AG10803 (cell line): ENCODE data around the gene ZNF106.
A peak's percentile ranks its signal among the peaks of the same experiment; 100 is the strongest.

Experiments used
- DNase-seq: peaks from one replicate; pipeline ENCODE4 v3.0.0; 2010; ENCODE audit warnings: low read depth
- H3K4me3 ChIP-seq: 2 replicates; pipeline ENCODE4 v1.5.1; 2011; ENCODE audit warnings: mild to moderate bottlenecking, low read length, control low read depth
- TF ChIP-seq, protein P1 (sequence below): conservative IDR thresholded peaks from 2 replicates; pipeline ENCODE4 v1.5.1; 2011; ENCODE audit warnings: mild to moderate bottlenecking, low read length, control low read depth, inconsistent platforms

Gene ZNF106

GRCh38 chr15:42495361-42496212 is 4.6 kb upstream of the ZNF106 start, which contains the start of gene SNAP23:
SNAP23 (plus strand) TSS chr15:42495634; CDS start chr15:42511847, 16,213 bp downstream.
- peak; percentile 96 for DNase-seq
- peak within 1 kb of the TSS; percentile 96 for H3K4me3 ChIP-seq
- TF ChIP-seq, protein P1, sequence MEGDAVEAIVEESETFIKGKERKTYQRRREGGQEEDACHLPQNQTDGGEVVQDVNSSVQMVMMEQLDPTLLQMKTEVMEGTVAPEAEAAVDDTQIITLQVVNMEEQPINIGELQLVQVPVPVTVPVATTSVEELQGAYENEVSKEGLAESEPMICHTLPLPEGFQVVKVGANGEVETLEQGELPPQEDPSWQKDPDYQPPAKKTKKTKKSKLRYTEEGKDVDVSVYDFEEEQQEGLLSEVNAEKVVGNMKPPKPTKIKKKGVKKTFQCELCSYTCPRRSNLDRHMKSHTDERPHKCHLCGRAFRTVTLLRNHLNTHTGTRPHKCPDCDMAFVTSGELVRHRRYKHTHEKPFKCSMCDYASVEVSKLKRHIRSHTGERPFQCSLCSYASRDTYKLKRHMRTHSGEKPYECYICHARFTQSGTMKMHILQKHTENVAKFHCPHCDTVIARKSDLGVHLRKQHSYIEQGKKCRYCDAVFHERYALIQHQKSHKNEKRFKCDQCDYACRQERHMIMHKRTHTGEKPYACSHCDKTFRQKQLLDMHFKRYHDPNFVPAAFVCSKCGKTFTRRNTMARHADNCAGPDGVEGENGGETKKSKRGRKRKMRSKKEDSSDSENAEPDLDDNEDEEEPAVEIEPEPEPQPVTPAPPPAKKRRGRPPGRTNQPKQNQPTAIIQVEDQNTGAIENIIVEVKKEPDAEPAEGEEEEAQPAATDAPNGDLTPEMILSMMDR: no peak

- H3K4me3 ChIP-seq: peak overlapping the region; percentile 96
- DNase-seq: peak; percentile 76
- TF ChIP-seq, protein P1: no peak
Observed at GRCh38 chr15:42494998-42495360, 4.0 kb upstream of the ZNF106 start.

DNA sequence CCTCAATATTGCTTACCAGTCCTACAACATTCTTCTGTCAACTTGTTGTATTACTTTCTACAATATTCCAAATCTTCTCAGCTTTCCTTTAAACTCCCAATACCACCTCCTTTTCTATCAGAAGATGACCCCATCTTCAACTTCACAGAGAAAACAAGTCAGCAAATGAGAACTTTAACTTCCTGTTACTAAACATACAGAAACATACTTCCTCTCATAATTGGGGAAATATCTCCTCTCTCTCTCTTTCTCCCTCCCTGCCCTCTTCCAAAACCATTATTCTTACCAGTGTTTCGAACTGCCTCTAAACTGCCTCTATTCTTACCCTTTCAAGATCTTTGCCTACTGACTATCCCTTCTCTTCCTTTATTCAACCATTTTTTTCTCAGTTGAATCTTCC is 2.7 kb upstream of the ZNF106 start:
- no peak overlapping the region for H3K4me3 ChIP-seq
- DNase-seq: no peak
- TF ChIP-seq, protein P1: no peak

- DNase-seq: peak; percentile 72
- H3K4me3 ChIP-seq: peak overlapping the region; percentile 98
- TF ChIP-seq, protein P1: no peak
Observed at GRCh38 chr15:42491539-42492225, 741 bp upstream of the ZNF106 start.

DNA sequence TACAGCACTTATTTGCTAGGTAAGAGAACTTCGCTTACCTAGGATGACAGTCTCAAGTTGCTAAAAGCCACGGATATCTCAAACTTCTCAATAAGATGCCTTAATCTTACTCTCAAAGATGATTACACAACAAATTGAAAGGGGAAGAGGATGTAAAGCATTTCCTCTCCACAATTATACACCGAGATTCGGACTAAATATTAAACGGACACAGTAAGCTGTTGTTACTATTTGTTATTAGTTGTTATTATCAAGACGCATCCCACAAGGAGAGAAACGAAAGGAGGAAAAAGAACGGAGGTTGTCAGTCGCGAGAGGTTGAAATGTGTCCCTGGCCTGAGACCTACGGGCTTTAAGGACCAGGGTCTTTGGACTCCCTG is 660 bp downstream of the ZNF106 start:
- TF ChIP-seq, protein P1: no peak
- H3K4me3 ChIP-seq: peak overlapping the region; percentile 98
- DNase-seq: peak; percentile 4

DNA sequence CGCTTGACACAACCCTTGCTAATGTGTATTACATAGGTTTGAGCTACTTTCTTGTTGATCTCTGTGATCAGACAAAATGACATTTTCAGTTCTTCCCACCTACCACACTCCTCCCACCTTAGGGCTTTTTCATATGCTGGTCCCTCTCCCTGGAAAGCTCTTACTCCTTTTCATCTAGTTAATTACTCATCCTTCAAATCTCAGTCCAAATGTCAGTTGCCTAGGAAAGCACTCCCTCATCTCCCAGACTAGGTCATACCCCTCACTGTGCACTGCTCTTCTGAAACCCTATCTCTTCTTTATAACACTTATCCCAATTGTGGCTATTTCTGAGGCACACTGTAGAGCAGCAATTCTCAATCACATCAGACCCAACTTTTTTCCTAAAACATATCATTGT is 7.3 kb downstream of the ZNF106 start:
- TF ChIP-seq, protein P1: no peak
- H3K4me3 ChIP-seq: no peak overlapping the region
- no peak for DNase-seq

- no peak overlapping the region for H3K4me3 ChIP-seq
- peak; percentile 2 for DNase-seq
- TF ChIP-seq, protein P1: no peak
Observed at GRCh38 chr15:42482701-42483100, 8.2 kb downstream of the ZNF106 start.
